HFFc6 (cell line): ENCODE results near the gene HMGXB3. TPM values are rescaled to one million over a fixed set of nuclear protein-coding genes. Genes with fewer than 3 reads are reported as not detected.

Experiments
- DNase-seq: peaks from one replicate; pipeline ENCODE4 v3.0.0-alpha.2; 2018
- H3K27ac Mint-ChIP-seq: 2 replicates; pipeline ENCODE4 v1.8.0; 2020; ENCODE audit warnings: mild to moderate bottlenecking, mixed read lengths
- H3K27me3 Mint-ChIP-seq: 2 replicates; pipeline ENCODE4 v1.8.0; 2021; ENCODE audit warnings: mild to moderate bottlenecking, moderate library complexity, mixed read lengths; ENCODE audit not compliant: insufficient read depth
- H3K36me3 Mint-ChIP-seq: 2 replicates; pipeline ENCODE4 v1.8.0; 2021; ENCODE audit warnings: low read depth, mixed read lengths
- H3K4me1 Mint-ChIP-seq: 2 replicates; pipeline ENCODE4 v1.8.0; 2020; ENCODE audit warnings: low read depth, mixed read lengths
- H3K4me3 Mint-ChIP-seq: 2 replicates; pipeline ENCODE4 v1.8.0; 2020; ENCODE audit warnings: mild to moderate bottlenecking, moderate library complexity, mixed read lengths
- H3K9me3 Mint-ChIP-seq: 2 replicates; pipeline ENCODE4 v1.8.0; 2020; ENCODE audit warnings: mild to moderate bottlenecking, mixed read lengths
- total RNA-seq, 6 experiments: library from RNA; stranded (reverse); fragmentation: NEBNext Ultra II Directional; extraction: Animal tissue kit (Norgen Biotek cat#: 25700); gene quantifications; 2 replicates in 1 of 6; 3 replicates in 5 of 6; pipeline ENCODE4 v1.2.3, GENCODE V29; 2021
- TF ChIP-seq, protein P1 (sequence below): fragments of 200-600 bp; sonication (generic); IDR thresholded peaks from 2 replicates; pipeline ENCODE4 v1.5.0; 2021; ENCODE audit warnings: antibody characterized with exemption, mild to moderate bottlenecking

Gene HMGXB3
- total RNA-seq, 6 experiments from 2014 or later: 38.2 to 42.5 (median 40.5) TPM

DNA sequence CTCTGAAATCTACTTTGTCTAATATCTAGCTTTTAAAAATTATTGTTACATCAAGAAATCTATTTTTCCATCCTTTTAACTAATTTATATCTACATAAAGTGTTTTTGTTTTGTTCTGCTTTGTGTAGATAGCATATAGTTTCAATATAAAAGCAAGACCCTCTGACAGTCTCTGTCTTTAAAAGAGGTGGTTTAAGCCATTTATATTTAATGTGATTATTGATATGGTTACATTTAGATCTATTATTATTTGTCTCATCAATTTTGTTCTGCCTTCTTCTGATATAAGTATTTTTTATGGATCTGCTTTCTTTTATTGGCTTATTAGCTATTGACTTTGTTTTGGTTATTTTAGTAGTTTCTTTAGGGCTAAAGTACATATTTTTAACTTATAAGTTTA, 16.0 kb downstream of the HMGXB3 start:
- Mint-ChIP-seq H3K9me3 (peaks cover 21% of the 10 kb centered on the region), H3K27ac (peak overlapping the region; percentile 67; the same call in 1 of the 2 replicates), H3K27me3 (no peaks in the 10 kb centered on the region), H3K4me3 (peak overlapping the region; percentile 27; the same call in 1 of the 2 replicates), H3K4me1 (peaks cover 59% of the 10 kb centered on the region), H3K36me3 (peaks cover 86% of the 10 kb centered on the region)
- TF ChIP-seq, protein P1, sequence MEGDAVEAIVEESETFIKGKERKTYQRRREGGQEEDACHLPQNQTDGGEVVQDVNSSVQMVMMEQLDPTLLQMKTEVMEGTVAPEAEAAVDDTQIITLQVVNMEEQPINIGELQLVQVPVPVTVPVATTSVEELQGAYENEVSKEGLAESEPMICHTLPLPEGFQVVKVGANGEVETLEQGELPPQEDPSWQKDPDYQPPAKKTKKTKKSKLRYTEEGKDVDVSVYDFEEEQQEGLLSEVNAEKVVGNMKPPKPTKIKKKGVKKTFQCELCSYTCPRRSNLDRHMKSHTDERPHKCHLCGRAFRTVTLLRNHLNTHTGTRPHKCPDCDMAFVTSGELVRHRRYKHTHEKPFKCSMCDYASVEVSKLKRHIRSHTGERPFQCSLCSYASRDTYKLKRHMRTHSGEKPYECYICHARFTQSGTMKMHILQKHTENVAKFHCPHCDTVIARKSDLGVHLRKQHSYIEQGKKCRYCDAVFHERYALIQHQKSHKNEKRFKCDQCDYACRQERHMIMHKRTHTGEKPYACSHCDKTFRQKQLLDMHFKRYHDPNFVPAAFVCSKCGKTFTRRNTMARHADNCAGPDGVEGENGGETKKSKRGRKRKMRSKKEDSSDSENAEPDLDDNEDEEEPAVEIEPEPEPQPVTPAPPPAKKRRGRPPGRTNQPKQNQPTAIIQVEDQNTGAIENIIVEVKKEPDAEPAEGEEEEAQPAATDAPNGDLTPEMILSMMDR: no peak
- no peak for DNase-seq

DNA sequence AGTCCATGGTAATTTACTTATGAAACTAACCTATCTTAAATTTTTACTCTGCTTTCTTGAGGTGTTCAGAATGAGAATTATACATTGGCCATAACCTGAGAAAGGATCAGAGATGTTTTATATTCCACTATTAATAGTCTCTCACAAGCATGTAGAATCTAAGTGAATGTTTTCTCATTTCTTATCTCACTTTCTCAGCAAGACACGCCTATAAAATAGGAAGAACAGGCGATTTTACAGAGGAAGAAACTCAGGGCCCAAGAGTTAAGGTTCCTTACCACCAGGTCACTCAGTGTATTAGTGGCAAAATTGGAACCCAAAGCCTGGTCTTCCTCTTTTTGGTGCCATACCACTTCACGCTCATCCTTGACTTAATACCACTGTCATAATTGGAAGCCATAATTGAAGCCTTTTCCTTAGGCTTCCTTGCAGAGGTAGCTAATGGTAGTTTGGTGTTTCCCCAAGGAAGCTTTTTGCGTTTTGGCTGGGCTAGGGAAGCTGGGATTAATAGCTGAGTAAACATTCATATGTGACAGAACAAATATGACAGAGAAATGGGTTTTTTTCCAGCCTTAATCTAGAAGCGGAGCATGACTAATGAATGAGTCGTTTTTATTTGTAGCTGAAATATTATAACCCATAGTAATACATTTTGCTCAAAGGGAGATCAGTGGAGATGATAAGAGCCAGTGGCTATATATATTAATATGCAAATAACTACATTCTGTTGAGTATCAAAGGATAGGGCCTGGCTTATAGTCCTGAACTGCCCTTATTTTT, 16.9 kb downstream of the HMGXB3 start:
- H3K27ac Mint-ChIP-seq: peak overlapping the region; percentile 67
- peaks cover 21% of the 10 kb centered on the region for H3K9me3 Mint-ChIP-seq
- peak; percentile 69 for DNase-seq
- TF ChIP-seq, protein P1: no peak
- peaks cover 68% of the 10 kb centered on the region for H3K4me1 Mint-ChIP-seq
- peaks cover 88% of the 10 kb centered on the region for H3K36me3 Mint-ChIP-seq
- peak overlapping the region; percentile 34; the same call in 1 of the 2 replicates for H3K4me3 Mint-ChIP-seq
- no peaks in the 10 kb centered on the region for H3K27me3 Mint-ChIP-seq

- DNase-seq: no peak
- Mint-ChIP-seq H3K27me3 (no peaks in the 10 kb centered on the region), H3K27ac (peak overlapping the region; percentile 85), H3K36me3 (peaks cover 70% of the 10 kb centered on the region), H3K4me1 (peaks cover 77% of the 10 kb centered on the region), H3K4me3 (no peak overlapping the region), H3K9me3 (peaks cover 10% of the 10 kb centered on the region)
- TF ChIP-seq, protein P1: no peak
Measured at GRCh38 chr5:150020249-150020648, 19.7 kb downstream of the HMGXB3 start.

GRCh38 chr5:150021491-150022157, 21.1 kb downstream of the HMGXB3 start:
- TF ChIP-seq, protein P1: no peak
- Mint-ChIP-seq H3K27me3 (no peaks in the 10 kb centered on the region; the same call in 1 of the 2 replicates), H3K27ac (peak overlapping the region; percentile 85), H3K4me1 (peaks cover 67% of the 10 kb centered on the region), H3K36me3 (peaks cover 57% of the 10 kb centered on the region), H3K4me3 (peak overlapping the region; percentile 77), H3K9me3 (peaks cover 3% of the 10 kb centered on the region; the same call in 1 of the 2 replicates)
- DNase-seq: no peak

- peak overlapping the region; percentile 77 for H3K4me3 Mint-ChIP-seq
- H3K4me1 Mint-ChIP-seq: peaks cover 62% of the 10 kb centered on the region
- no peaks in the 10 kb centered on the region for H3K9me3 Mint-ChIP-seq
- peaks cover 51% of the 10 kb centered on the region for H3K36me3 Mint-ChIP-seq
- peak; percentile 89 for DNase-seq
- H3K27me3 Mint-ChIP-seq: no peaks in the 10 kb centered on the region; the same call in 1 of the 2 replicates
- TF ChIP-seq, protein P1: no peak
- H3K27ac Mint-ChIP-seq: peak overlapping the region; percentile 85
Measured at GRCh38 chr5:150022158-150022531, 21.6 kb downstream of the HMGXB3 start.
